ENCODE results near the gene CTDP1. TPM values are rescaled to one million over a fixed set of nuclear protein-coding genes. Genes with fewer than 3 reads are reported as not detected.

Gene CTDP1
- polyA plus RNA-seq, 1 donor, result 7.8 TPM

- no peak for DNase-seq (ENCODE audit: low read depth)
Measured at GRCh38 chr18:79763407-79763806, 83.8 kb downstream of the CTDP1 start.

GRCh38 chr18:79764131-79764530 is 84.5 kb downstream of the CTDP1 start:
- DNase-seq (ENCODE audit: low read depth), result no peak

GRCh38 chr18:79765491-79766245 is 86.1 kb downstream of the CTDP1 start:
- DNase-seq (ENCODE audit: low read depth), result peak; percentile 52

GRCh38 chr18:79766308-79766707 is 86.7 kb downstream of the CTDP1 start:
- no peak for DNase-seq (ENCODE audit: low read depth)

- DNase-seq (ENCODE audit: low read depth), result no peak
Measured at GRCh38 chr18:79768745-79769144, 89.1 kb downstream of the CTDP1 start.

GRCh38 chr18:79769698-79770500 is 90.3 kb downstream of the CTDP1 start:
- DNase-seq (ENCODE audit: low read depth), result no peak

GRCh38 chr18:79770501-79770815 is 90.9 kb downstream of the CTDP1 start:
- no peak for DNase-seq (ENCODE audit: low read depth)

GRCh38 chr18:79770826-79771225 is 91.2 kb downstream of the CTDP1 start:
- DNase-seq (ENCODE audit: low read depth), result no peak

GRCh38 chr18:79771446-79772107 is 92.0 kb downstream of the CTDP1 start:
- DNase-seq (ENCODE audit: low read depth), result no peak

GRCh38 chr18:79772108-79772864 is 92.7 kb downstream of the CTDP1 start:
- no peak for DNase-seq (ENCODE audit: low read depth)

- no peak for DNase-seq (ENCODE audit: low read depth)
Measured at GRCh38 chr18:79772865-79773696, 93.5 kb downstream of the CTDP1 start.

GRCh38 chr18:79774111-79774510 is 94.5 kb downstream of the CTDP1 start:
- no peak for DNase-seq (ENCODE audit: low read depth)

GRCh38 chr18:79775441-79776221 is 96.0 kb downstream of the CTDP1 start:
- DNase-seq (ENCODE audit: low read depth), result no peak

GRCh38 chr18:79776674-79777073 is 97.1 kb downstream of the CTDP1 start:
- DNase-seq (ENCODE audit: low read depth), result no peak

GRCh38 chr18:79778291-79778791 is 98.7 kb downstream of the CTDP1 start:
- DNase-seq (ENCODE audit: low read depth), result no peak

- DNase-seq (ENCODE audit: low read depth), result no peak
Measured at GRCh38 chr18:79779021-79779699, 99.6 kb downstream of the CTDP1 start.

GRCh38 chr18:79779700-79780190 is 100.1 kb downstream of the CTDP1 start:
- DNase-seq (ENCODE audit: low read depth), result no peak

GRCh38 chr18:79780547-79780946 is 100.9 kb downstream of the CTDP1 start:
- no peak for DNase-seq (ENCODE audit: low read depth)

GRCh38 chr18:79781331-79781941 is 101.8 kb downstream of the CTDP1 start:
- no peak for DNase-seq (ENCODE audit: low read depth)

Data from forelimb muscle (tissue), 1 donor.